ENCODE measurements around the gene PRDM2. TPM values are rescaled to one million over a fixed set of nuclear protein-coding genes. Genes with fewer than 3 reads are reported as not detected.

Gene PRDM2
- total RNA-seq, 1 donor: 13.5 TPM

DNA sequence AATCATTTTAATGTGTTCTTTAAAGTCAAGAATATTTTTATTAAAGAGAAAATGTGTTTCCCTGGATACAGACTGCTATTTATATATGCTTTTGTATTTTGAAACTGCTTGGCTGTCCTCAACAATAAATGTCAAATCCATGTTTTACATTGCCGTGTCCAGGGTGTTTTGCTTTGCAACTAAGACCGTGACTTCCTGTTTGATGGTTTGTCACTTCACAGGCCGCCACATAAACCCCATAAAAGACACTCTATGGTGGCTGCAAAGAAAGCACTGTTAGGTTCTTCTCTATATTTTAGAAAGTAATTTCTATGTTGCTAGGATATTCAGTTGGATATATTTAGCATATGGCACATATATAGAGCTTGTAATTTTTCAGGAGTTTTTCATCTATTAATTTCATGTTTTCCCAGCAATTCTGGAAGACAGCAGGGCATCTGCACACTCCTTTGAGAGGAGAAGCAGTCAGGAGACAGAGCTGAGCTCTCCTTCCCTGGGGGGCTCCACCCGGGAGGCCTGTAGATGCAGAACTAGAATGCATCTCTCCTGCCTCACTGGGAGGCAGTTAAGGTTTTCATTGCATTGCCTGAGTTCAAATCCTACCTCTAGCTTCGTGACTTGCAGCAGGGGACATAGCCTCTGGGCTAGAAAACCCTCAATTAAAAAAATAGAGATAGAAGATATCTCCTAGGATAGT, 33.1 kb downstream of the PRDM2 start:
- peak in 2 of 3 donors; percentile 35 to 61 for DNase-seq (ENCODE audit: low read depth in 2 of 3, low spot score in 2 of 3)

DNA sequence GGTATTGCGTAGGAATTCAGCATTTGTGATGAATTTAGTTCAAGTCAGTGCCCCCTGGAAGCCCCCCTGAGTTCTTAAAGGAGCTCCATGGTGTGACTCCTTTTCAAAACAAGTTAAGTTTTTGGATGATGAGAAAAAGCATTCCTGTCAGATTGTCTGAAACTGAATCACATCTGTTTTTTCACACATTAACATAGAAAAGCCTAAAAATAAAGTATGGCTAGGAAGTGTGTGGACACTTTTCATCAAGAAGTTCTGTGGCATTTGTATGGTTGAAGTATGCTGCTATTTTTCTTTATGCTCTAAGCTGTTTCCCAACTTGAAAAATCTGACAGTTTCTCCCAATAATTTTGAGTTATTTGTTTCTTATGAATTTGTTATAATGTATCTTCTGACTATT, 33.7 kb downstream of the PRDM2 start:
- DNase-seq (ENCODE audit: low read depth in 2 of 3, low spot score in 2 of 3): no peak

DNA sequence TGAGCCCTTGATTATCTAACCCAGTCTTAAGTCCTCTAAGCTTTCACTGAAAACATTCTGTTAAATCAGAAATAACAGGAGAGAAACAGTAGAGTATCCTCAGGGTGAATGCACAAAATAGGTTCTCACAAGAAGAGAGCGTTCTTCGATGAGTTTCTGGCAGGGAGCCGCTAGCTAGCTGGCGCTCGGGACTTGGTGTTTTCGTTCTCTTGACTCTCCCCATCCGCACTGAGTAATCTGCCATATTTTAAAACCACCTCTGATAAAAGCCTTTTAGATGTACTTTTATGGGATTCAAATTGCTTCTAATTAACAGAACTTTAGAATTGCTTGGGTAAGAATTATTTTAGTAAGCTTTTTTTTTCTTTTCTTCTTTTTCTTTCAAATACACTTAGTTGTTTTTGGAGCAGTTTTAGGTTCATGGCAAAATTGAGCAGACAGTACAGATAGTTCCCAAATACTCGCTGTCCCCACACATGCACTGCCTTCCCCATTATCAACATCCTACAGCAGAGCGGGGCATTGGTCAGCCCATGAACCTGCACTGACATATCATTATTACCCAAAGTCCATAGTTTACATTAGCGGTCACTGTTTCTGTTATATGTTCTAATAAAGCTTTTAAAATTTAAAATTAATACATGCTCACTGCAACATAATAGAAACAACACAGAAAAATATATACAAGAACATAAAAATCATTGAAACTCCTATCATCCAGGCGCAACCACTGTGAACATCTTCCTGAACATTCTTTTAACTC, 35.4 kb downstream of the PRDM2 start:
- no peak for DNase-seq (ENCODE audit: low read depth in 2 of 3, low spot score in 2 of 3)

DNA sequence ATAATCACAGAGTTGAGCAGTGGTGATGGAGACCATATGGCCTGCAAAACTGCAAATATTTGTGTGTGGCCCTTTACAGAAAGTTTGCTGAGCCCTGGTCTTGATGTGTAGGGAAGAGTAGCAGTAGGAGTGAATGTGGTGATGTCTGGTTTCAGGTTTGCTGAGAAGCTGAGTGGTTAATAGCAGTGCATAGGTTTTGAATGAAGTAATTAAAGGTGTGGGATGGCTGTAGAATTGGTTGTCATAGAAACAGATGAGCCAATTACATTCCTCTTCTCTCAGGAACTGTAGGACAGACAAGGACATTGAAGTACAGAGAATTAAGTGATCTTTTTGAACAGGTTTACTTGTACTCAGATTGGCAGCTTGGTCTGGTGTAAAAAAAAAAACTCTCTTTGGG, 37.4 kb downstream of the PRDM2 start:
- DNase-seq (ENCODE audit: low read depth in 2 of 3, low spot score in 2 of 3): no peak

DNA sequence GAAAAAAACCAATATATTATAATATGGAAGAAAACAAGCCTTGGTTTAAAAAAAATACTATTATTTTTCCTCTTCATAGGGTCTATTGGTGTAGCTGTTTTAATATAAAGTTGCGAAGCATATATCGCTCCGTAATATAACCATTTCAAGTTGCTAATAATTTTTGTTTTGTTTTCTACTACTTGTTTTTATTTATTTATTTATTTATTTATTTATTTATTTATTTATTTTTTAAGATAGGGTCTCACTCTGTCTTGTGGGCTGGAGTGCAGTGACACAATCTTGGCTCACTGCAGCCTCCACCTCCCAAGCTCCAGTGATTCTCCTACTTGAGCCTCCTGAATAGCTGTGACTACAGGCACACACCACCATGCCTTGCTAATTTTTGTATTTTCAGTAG, 46.4 kb downstream of the PRDM2 start:
- DNase-seq (ENCODE audit: low read depth in 2 of 3, low spot score in 2 of 3): no peak

DNA sequence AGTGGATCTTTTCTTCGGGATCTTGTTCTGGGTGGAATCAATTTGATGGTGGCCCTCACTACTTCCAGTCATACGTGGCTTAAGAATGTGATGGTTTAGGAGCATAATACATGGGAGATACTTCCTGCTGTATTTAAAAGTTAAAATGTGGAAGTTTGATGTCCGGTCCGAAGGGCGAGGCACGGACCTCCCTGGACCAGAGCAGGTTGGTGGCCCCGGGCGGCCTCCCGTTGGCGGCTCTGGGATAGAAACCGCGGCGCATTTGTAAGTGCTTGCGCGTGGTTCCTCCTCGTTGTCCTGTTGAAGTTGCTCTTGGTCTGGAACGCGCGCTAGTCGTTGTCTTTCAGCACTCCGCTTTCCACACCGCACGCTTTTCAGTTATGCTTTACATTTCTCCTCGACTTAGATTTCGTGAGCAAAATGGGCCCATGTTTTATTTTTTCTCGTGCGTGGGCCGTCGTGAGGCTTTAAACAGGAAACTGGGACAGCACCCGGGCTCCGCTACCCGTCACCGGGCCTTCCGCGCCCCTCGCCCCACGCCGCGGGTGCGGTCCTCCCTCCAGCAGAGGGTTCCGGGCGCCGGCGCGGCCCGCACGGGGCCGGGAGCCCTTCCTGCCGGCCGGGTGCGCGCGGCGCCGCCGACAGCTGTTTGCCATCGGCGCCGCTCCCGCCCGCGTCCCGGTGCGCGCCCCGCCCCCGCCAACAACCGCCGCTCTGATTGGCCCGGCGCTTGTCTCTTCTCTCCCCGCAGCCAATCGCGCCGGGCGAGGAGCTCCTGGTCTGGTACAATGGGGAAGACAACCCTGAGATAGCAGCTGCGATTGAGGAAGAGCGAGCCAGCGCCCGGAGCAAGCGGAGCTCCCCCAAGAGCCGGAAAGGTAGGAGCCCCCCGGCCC, 48.9 kb downstream of the PRDM2 start:
- peak; percentile 87 to 98 (median 96) for DNase-seq (ENCODE audit: low read depth in 2 of 3, low spot score in 2 of 3)

DNA sequence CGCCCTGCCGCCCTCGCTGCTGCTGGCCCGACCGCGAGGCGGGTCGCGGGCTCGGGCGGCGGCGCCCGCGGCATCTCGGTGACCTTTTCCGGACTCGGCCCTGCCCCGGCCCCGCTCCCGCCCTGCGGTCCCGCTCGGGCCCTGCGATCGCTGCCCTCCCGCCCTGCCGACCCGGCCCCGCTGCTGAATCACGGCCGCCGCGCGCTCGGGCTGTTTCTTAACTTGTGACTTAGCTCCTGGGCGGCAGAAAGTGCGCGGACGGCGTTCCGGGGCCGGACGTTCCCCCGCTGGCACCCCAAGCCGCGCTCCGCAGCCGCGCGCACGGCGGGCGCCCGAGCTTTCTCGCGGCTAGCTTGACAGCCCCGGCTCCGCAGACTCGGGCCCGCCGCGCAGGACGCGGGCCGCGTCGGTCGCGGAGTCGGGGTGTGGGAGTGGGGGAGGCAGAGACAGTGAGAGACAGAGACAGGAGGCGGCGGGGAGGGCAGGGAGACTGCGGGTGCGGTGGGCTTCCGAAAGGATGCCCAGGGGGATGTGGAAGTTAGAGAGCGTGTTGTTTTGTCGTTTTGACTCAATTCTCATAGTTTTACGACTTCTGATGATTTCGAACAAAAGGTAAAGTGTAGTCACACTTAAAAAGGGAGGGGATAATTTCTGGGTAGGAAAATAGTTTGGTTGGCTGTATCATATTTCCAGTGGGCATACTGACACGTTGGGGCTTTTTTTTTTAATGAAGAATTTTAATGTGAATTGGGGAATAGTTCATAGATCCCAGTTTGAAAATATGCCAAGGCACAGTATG, 49.8 kb downstream of the PRDM2 start:
- DNase-seq (ENCODE audit: low read depth in 2 of 3, low spot score in 2 of 3): peak in 2 of 3 donors; percentile 45 to 64

DNA sequence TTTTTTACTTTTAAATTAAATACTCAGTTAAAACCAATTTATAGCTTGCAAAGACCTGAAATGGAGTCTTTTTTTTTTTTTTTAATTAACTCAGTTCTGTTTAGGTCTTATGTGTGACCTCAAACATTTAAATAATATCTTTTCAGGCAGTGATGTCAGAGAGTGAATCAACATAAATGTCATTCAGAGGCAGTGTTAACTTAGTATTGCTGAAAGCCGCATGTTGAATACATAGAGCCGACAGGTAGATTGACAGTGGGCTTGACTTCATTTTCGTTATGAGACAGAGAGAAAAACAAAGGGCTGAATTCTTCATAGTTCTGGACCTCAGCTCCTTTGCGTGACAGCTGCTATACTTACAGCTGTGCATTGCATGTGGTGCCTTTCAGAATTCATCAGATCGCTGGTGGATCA, 51.5 kb downstream of the PRDM2 start:
- DNase-seq (ENCODE audit: low read depth in 2 of 3, low spot score in 2 of 3): no peak

DNA sequence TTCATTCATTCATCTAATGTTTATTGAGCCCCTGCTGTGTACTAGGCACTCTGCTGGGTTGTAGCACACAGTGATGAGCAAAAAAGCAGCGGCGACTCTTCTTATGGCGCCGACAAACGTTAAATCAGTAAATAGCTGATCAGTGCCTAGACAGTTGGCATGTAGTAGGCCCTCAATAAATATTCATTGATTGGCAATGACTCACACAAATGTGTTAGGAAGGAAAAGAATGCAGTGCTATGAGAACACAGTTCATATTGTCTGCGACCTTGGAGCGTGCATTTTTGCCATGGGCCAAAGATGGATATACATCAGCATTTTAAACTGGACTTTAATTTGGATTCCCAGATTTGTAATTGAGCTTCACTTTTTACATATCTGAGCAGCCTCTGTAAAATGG, 52.0 kb downstream of the PRDM2 start:
- no peak for DNase-seq (ENCODE audit: low read depth in 2 of 3, low spot score in 2 of 3)

DNA sequence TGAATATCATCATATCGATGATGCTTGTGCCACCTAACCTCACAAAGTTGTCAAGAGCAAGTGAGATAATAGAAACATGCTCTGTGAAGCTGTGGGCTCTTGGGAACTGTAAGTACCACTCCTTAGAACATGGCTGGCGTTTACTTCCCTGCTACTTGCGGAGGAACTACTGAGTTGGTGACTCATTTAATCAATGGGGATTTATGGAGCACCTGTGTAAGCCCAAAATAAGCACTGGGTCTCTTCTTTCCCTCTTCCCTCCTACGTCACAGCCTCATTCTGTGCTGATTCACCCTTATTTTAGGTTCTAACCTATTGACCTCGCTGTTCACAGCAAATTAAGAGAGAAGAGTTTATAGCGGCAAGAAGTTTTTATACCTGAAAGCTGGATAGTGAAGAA, 52.9 kb downstream of the PRDM2 start:
- no peak for DNase-seq (ENCODE audit: low read depth in 2 of 3, low spot score in 2 of 3)

DNA sequence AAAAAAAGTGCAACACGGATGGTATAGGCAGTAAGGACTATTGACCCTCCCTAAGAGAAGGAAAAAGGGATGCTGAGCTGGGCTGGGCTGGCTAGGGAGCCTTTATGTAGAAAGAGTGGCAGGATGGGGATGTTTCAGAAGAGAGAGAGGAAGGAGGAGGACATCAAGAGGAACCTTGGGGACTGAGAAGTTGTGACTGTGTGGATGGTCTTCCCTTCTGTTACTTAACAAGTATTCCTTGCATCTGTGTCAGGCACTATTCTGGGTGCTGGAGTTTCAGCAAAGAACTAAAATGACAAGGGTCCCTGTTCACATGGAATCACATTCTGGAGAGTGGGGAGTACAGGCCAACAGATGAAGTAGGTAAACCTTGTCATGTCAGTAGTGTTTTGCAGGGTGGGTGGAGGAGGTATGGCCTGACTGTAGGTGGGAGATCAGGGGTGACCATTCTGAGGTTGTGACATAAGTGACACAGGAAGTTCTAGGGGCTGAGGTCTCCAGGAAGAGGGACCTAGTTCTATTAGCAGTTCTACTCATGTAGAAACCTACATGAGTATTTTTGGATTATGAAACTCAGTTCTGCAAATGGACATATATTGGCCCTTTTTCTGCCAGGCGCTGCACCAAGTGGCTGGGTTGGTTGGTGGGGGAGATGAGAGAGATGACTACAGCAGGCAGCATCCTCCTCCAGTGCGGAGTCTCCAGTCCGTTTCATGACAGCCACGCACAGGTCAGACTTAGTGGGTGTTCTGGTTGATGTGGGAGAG, 53.8 kb downstream of the PRDM2 start:
- DNase-seq (ENCODE audit: low read depth in 2 of 3, low spot score in 2 of 3): no peak

DNA sequence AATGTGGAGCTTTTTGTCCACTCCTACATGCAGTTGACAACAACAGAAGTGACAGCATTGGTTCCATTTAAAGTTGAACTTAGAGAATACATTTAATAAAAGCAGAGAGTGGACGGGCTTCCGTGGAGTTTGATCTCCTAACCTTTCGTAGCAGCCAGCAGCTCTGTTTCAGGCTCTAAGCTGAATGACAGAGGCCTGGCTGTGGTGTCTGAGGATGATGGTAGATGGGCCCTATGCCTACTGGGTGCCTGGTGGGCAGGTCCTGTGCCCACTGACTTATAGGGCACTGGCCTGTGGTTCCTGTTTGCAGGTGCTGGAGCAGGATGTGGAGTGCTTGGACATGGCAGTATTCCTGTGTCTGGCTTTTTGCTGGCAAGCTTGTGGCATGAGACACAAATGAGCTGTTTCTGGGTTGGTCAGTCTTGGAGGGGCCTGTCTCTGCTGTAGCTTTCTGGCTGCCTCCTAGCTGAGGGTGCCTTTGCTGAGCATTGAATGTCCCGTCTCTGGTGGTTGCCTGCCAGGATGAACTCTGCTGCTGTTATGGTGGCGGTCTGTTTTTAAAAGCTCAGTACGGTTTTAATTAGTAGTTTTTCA, 54.6 kb downstream of the PRDM2 start:
- DNase-seq (ENCODE audit: low read depth in 2 of 3, low spot score in 2 of 3): no peak

DNA sequence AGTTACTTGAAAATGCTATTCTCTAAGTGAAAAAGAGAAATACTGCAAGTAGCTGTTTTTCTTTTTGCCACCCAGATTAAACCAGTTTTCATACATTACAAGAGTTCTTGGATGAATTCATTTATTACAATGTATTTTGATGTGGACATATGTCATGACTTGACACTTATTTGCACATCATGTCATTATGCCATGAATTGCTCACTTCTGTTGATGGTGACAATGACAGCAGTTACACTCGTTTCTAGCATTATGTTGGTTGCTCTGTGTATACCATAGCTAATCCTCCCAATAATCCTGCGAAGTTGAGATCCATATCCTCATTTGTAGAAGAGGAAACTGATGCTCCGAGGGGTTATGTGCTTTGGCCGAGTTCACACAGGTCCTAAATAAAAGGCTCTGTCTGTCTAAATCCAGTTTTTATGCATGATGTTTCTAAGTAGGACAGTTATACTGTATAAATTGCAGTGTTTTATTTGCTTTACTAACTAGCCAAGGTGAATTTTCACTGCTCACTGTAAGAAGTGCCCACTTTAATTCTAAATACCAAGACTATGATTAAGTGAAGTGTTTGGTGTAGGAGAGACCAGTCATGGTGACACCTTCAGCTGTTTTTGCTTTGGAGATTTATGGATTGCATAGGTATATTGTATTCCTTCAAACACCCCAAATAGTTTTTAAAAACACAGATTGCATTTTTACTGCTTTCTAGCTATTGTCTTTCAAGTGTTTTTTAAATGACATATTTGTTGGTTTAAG, 56.7 kb downstream of the PRDM2 start:
- DNase-seq (ENCODE audit: low read depth in 2 of 3, low spot score in 2 of 3): no peak

DNA sequence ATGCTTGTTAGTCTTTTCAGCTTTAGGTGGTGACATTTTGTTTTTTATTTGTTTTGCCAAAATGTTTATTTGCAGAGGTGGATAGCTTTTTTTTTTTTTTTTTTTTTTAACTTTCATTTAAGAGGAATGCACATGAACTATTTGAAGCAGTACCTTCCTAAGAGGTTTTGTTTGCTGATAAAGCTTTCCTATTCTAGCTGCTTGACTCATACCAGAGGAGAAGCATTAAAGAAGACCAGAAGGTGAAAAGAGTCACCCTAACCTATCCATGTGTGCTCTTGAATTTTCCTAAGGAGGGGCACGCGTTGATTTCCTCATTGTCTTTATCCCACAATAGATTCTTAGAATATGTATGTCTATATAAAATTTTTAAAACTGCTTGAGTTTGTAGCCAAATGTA, 57.7 kb downstream of the PRDM2 start:
- DNase-seq (ENCODE audit: low read depth in 2 of 3, low spot score in 2 of 3): no peak

DNA sequence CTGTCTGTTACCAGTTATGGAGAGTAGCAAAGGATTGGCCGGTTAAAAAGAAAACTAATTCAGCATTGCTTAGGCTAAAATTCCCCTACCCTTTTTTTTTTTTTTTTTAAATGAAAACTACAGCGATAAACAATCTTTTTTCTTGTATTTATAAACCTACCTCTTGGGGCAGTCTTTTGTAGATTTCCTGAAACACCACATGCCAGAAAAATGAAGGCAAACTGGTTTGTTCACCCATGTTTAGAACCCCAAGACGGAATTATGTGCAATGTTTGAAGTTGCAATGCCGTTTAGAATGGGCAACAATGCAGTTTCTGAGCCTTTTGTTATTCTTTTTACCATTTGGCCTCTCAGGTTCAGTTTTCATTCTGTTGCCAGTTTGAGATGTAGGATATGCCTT, 59.1 kb downstream of the PRDM2 start:
- no peak for DNase-seq (ENCODE audit: low read depth in 2 of 3, low spot score in 2 of 3)

DNA sequence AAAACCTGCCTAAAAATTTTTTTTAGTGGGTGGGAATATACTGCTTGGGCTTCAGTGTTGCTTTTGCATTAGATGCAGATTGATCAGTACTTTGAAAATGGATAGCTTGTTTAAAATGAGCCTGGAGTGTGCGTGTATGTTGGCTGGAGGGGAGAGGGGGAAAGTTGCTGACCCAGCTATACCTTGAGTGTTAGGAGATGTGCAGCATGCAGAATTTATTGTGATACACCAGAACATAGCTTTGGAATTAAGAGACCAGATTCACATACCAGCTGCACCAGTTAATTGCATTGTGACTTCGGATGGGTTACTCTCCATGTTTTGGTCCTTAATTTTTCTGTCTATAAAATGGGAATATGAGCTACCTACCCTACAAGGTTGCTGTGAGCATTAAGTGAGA, 60.4 kb downstream of the PRDM2 start:
- DNase-seq (ENCODE audit: low read depth in 2 of 3, low spot score in 2 of 3): no peak

DNA sequence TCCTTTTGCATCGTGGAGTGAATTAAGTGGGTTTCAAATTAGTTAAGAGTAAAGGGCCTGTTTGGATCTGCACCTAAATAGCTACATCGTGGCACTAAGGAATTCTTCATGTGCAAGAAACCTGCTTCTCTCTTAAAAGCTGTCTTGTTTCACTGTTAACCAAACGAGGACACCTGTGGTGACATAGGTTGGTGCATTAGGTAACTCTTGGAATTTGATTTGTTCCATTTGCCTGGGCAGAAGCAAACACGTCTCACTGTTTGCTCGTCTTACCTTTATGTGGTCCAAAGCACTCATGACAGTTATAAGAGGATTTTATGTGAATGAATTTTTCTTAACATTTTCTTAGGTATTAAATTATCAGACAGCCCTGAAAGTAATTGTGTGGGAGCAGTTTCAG, 60.9 kb downstream of the PRDM2 start:
- DNase-seq (ENCODE audit: low read depth in 2 of 3, low spot score in 2 of 3): no peak

DNA sequence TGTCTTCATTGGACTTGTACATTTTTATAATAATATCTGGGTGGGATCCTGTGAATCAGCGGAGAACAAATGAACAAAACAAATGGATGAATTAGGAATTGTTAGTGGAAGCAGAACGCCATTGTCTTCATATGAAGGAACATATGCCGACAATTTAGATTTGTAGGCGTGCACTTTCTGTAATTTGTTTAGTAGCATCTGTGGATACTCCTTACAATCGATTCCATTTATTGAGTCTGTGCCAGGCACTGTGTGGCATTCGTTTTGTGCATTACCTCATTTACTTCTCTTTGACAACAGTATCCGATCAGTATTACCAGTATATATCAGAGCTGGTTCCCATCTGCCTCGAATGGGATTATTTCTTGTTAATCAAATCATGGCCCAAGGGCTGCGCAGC, 61.9 kb downstream of the PRDM2 start:
- no peak for DNase-seq (ENCODE audit: low read depth in 2 of 3, low spot score in 2 of 3)

DNA sequence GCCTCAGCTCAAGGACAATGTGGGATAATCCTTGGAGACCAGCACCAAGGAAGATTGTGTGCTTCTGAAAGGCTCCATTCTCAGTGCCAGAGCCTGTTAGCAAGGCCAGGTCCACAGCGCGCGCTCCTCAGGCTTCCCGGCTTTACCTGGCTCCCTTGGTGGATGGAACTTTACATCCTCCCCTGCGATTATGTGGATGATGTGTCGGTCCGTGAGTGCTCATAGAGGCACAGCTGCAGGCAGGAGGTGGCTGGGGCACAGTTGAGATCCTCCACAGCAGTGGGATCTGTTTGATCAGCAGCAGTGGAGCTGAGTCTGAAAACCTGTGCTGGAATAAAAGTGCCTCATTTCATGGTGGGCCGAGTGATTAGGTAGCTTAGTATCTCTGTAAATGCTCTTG, 62.7 kb downstream of the PRDM2 start:
- no peak for DNase-seq (ENCODE audit: low read depth in 2 of 3, low spot score in 2 of 3)
